Astrocyte (in vitro differentiated cells and primary cell): ENCODE results near the gene LCE2D. TPM values are rescaled to one million over a fixed set of nuclear protein-coding genes. Genes with fewer than 3 reads are reported as not detected.

Source experiments
- total RNA-seq: library from RNA; stranded (reverse); gene quantifications from 2 replicates; pipeline ENCODE4 v1.2.1, GENCODE V29; 2021

LCE2D gene
- total RNA-seq, 1 donor from 2014 or later = not detected

Other genes starting within 250 kb of the LCE2D start
- not detected in 2 replicates for gene CRNN, start 249.1 kb upstream of the LCE2D start, total RNA-seq
- not detected in 2 replicates for gene LCE5A, start 152.6 kb upstream of the LCE2D start, total RNA-seq
- not detected in 2 replicates for gene CRCT1, start 148.9 kb upstream of the LCE2D start, total RNA-seq
- not detected in 2 replicates for gene LCE3E, start 96.6 kb upstream of the LCE2D start, total RNA-seq
- gene LCE3D, start 82.9 kb upstream of the LCE2D start, total RNA-seq = not detected in 2 replicates
- not detected in 2 replicates for gene LCE3C, start 63.1 kb upstream of the LCE2D start, total RNA-seq
- gene LCE3B, start 49.6 kb upstream of the LCE2D start, total RNA-seq = not detected in 2 replicates
- not detected in 2 replicates for gene LCE3A, start 40.3 kb upstream of the LCE2D start, total RNA-seq
- not detected in 2 replicates for gene LCE2C, start 11.9 kb downstream of the LCE2D start, total RNA-seq
- not detected in 2 replicates for gene LCE2B, start 22.7 kb downstream of the LCE2D start, total RNA-seq
- gene LCE2A, start 35.0 kb downstream of the LCE2D start, total RNA-seq = not detected in 2 replicates
- not detected in 2 replicates for gene LCE4A, start 44.8 kb downstream of the LCE2D start, total RNA-seq
- gene KPRP, start 94.6 kb downstream of the LCE2D start, total RNA-seq = not detected in 2 replicates
- not detected in 2 replicates for gene LCE1F, start 111.8 kb downstream of the LCE2D start, total RNA-seq
- gene LCE1E, start 122.9 kb downstream of the LCE2D start, total RNA-seq = not detected in 2 replicates
- gene LCE1D, start 133.3 kb downstream of the LCE2D start, total RNA-seq = not detected in 2 replicates
- gene LCE1C, start 143.3 kb downstream of the LCE2D start, total RNA-seq = not detected in 2 replicates
- not detected in 2 replicates for gene LCE1B, start 148.6 kb downstream of the LCE2D start, total RNA-seq
- not detected in 2 replicates for gene LCE1A, start 164.1 kb downstream of the LCE2D start, total RNA-seq
- not detected in 2 replicates for gene LCE6A, start 179.5 kb downstream of the LCE2D start, total RNA-seq
- gene LCE7A, start 196.6 kb downstream of the LCE2D start, total RNA-seq = not detected in 2 replicates
- not detected in 2 replicates for gene SMCP, start 214.9 kb downstream of the LCE2D start, total RNA-seq
- gene IVL, start 245.2 kb downstream of the LCE2D start, total RNA-seq = 0.16 TPM in 1 of 2 replicates, not detected in the other